GM12891 (cell line): Measurements from ENCODE around the gene DAB1.

Source experiments
- POLR2A ChIP-seq: IDR thresholded peaks from 2 replicates; pipeline ENCODE4 v1.6.1; 2011; ENCODE audit warnings: low read depth, low read length, control low read depth
- TAF1 ChIP-seq: IDR thresholded peaks from 2 replicates; pipeline ENCODE4 v1.6.1; 2011; ENCODE audit warnings: low read depth, low read length, control low read depth

DNA sequence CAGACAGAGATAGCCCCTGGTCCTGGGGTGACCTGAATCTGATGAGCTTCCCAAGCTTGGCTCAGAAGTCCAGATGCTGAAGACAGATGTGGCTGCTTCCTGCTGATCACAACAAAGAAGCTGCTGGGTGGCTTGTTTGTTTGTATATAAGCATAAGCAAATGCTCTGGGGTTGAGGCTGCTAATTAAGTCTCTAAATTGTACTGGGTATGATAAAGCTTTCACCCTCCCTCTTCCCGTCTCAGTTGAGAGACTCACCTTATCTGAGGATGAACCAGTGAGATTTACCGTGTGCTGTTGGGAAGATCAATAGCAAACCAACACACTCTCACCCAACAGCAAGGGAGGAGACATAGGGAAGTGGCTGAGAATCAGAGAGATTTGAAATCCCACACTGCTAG lies 42.0 kb downstream of the DAB1 start:
- TF ChIP-seq POLR2A (no peak), TAF1 (no peak)
